T-helper 1 cell treated with Interleukin-12 subunit alpha and Interleukin-12 subunit beta and Interleukin-4 antibody, amounts not matched to agents 30 ng/mL and 1 ng/mL, for 36 hours (primary cell): ENCODE measurements around the gene SNRNP35. TPM values are rescaled to one million over a fixed set of nuclear protein-coding genes. Genes with fewer than 3 reads are reported as not detected.
"Not testable (repeated sequence)": the region's sequence is repeated elsewhere in the genome, so short reads cannot be mapped to it uniquely, and the experiment has no call there.

Experiments
- intact Hi-C: fragments of 100-400 bp; cut with micrococcal nuclease; formaldehyde crosslinking; loops from one replicate; pipeline ENCODE4 v1.15.1; 2024
- total RNA-seq: library from RNA; stranded (reverse); gene quantifications from 2 replicates; pipeline ENCODE4 v1.2.3, GENCODE V29; 2022

Gene SNRNP35, protein sequence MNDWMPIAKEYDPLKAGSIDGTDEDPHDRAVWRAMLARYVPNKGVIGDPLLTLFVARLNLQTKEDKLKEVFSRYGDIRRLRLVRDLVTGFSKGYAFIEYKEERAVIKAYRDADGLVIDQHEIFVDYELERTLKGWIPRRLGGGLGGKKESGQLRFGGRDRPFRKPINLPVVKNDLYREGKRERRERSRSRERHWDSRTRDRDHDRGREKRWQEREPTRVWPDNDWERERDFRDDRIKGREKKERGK
- 28.7 and 31.8 TPM in 2 replicates for total RNA-seq

GRCh38 chr12:123457980-123458779 lies at the start of gene SNRNP35:
TSS of gene SNRNP35 (plus strand) at chr12:123458139. CDS start at chr12:123465541, 7,402 bp downstream.
- intact Hi-C loops: loop anchor here (1.0 to 10.0 kb wide), 11 partner anchors 22 to 1467 kb away; partner anchors contain the start of genes ATP6V0A2, CDK2AP1, DDX55 and KMT5A

GRCh38 chr12:123408619-123409018 lies 49.3 kb upstream of the SNRNP35 start:
- intact Hi-C loops: not testable (repeated sequence)

- intact Hi-C loops: not testable (repeated sequence)
These were observed 48.5 kb upstream of the SNRNP35 start for GRCh38 chr12:123409284-123410040.

GRCh38 chr12:123410041-123410412 lies 47.9 kb upstream of the SNRNP35 start:
- intact Hi-C loops: no loop called here

GRCh38 chr12:123421314-123421713 lies 36.6 kb upstream of the SNRNP35 start:
- intact Hi-C loops: no loop called here

- intact Hi-C loops: no loop called here
These were observed 30.7 kb upstream of the SNRNP35 start for GRCh38 chr12:123427036-123427769.

- intact Hi-C loops: no loop called here
These were observed 29.3 kb upstream of the SNRNP35 start for GRCh38 chr12:123428591-123428990.

GRCh38 chr12:123429101-123429500 lies 28.8 kb upstream of the SNRNP35 start:
- intact Hi-C loops: not testable (repeated sequence)

- intact Hi-C loops: loop anchor here (1.0 kb wide), 1 partner anchor 44 kb away; no protein-coding TSS in a partner anchor
These were observed 25.8 kb upstream of the SNRNP35 start for GRCh38 chr12:123431951-123432817.

GRCh38 chr12:123433615-123434014 lies 24.3 kb upstream of the SNRNP35 start:
- intact Hi-C loops: no loop called here

DNA sequence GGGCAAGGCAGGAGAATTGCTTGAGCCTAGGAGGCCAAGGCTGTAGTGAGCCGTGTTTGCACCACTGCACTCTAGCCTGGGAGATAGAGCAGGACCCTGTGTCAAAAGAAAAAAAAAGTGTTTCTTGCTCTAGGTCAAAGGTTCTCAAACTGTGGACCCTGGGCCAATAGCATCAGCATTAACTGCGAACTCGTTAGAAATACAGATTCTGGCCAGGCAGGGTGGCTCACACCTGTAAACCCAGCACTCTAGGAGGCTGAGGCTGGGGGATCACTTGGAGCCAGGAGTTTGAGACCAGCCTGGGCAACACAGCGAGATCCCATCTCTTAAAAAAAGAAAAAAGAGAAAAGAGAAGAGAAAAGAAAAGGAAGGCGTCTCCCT lies 22.3 kb upstream of the SNRNP35 start:
- intact Hi-C loops: loop anchor here (1.0 to 5.0 kb wide), 6 partner anchors 13 to 203 kb away; partner anchors contain the start of genes KMT5A, MPHOSPH9, MTRFR and SNRNP35

GRCh38 chr12:123436017-123436964 lies 21.6 kb upstream of the SNRNP35 start, which contains the start of gene RILPL2:
TSS of gene RILPL2 (minus strand) at chr12:123436684. CDS start at chr12:123436420, 264 bp downstream.
- intact Hi-C loops: loop anchor here (1.0 to 5.0 kb wide), 6 partner anchors 12 to 204 kb away; partner anchors contain the start of genes KMT5A, MPHOSPH9, MTRFR and SNRNP35

DNA sequence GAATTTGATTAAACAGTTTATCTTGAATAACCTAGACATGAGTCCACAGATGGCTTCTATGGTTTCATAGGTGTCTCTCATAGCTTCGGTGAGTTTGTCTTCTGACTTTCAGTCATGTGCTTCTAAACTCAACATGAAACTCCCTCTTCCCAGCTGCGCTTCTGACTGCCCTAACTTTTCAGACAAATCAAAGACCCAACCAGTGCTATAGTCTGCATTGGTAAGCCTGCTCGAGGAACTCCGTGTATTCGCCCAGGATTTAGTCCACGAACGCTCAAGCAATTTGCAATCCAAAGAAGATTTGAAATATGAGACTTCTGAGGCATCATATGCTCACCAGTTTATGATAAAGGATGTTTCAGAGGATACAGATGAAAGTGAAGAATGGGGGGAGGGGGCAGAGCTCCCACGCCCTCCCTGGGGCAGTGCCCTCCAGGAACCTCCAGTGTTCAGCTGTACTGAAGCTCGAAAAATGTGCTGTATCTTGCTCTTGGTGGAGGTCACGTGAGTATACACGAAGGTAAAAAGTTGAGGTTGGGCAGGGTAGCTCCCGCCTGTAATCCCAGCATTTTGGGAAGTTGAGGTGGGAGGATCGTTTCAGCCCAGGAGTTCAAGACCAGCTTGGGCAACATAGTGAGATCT lies 16.3 kb upstream of the SNRNP35 start:
- intact Hi-C loops: no loop called here

GRCh38 chr12:123442774-123443173 lies 15.2 kb upstream of the SNRNP35 start:
- intact Hi-C loops: no loop called here

DNA sequence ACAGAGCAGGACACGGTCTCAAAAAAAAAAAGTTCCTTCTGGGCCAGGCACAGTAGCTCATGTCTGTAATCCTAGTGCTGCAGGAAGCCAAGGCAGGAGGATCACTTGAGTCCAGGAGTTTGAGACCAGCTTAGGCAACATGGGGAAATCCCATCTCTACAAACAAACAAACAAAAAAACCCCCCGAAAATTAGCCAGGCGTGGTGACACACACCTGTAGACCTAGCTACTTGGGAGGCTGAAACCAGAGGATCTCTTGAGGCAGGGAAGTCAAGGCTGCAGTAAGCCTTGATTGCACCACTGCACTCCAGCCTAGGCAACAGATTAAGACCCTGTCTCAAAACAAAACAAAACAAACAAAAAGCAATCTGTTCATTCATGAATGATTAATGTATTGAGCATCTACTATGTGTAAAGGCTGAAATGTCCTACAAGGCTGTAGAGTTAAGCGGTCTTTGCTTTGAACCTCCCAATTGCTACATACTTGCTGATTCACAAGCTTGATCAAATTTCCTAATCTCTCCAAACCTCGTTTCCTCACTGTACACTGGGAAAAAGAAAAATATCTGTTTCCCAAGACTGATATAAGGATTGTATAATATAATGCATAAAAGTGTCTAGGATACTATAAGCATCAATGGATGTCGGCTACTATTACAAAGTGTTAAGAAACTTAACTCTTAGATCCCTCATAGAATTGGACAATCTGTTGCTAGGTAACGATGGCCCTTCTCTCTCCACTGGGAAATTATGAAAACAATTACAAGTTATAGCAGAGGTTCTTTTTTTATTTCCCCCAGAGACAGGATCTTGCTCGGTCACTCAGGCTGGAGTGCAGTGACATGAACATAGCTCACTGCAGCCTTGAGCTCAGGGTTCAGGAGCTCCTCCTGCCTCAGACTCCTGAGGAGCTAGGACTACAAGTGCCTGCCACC lies 13.6 kb upstream of the SNRNP35 start:
- intact Hi-C loops: no loop called here

GRCh38 chr12:123445388-123446332 lies 12.3 kb upstream of the SNRNP35 start:
- intact Hi-C loops: no loop called here
